ENCODE measurements around the gene ABR.

Gene ABR

GRCh38 chr17:1144162-1144561 is 35.6 kb downstream of the ABR start:
- TF ChIP-seq POLR2AphosphoS5 (IDR thresholded peaks at IDR 0.05; ENCODE audit: low read depth) (no peak), SPI1 (IDR thresholded peaks at IDR 0.05; ENCODE audit: borderline replicate concordance, low read depth) (no peak), GABPA (IDR thresholded peaks at IDR 0.05; ENCODE audit: low read depth) (no peak)
- TF ChIP-seq, protein P1, sequence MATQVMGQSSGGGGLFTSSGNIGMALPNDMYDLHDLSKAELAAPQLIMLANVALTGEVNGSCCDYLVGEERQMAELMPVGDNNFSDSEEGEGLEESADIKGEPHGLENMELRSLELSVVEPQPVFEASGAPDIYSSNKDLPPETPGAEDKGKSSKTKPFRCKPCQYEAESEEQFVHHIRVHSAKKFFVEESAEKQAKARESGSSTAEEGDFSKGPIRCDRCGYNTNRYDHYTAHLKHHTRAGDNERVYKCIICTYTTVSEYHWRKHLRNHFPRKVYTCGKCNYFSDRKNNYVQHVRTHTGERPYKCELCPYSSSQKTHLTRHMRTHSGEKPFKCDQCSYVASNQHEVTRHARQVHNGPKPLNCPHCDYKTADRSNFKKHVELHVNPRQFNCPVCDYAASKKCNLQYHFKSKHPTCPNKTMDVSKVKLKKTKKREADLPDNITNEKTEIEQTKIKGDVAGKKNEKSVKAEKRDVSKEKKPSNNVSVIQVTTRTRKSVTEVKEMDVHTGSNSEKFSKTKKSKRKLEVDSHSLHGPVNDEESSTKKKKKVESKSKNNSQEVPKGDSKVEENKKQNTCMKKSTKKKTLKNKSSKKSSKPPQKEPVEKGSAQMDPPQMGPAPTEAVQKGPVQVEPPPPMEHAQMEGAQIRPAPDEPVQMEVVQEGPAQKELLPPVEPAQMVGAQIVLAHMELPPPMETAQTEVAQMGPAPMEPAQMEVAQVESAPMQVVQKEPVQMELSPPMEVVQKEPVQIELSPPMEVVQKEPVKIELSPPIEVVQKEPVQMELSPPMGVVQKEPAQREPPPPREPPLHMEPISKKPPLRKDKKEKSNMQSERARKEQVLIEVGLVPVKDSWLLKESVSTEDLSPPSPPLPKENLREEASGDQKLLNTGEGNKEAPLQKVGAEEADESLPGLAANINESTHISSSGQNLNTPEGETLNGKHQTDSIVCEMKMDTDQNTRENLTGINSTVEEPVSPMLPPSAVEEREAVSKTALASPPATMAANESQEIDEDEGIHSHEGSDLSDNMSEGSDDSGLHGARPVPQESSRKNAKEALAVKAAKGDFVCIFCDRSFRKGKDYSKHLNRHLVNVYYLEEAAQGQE (IDR thresholded peaks at IDR 0.05; ENCODE audit: insufficient replicate concordance, low read depth): no peak
- TF ChIP-seq, protein P2, sequence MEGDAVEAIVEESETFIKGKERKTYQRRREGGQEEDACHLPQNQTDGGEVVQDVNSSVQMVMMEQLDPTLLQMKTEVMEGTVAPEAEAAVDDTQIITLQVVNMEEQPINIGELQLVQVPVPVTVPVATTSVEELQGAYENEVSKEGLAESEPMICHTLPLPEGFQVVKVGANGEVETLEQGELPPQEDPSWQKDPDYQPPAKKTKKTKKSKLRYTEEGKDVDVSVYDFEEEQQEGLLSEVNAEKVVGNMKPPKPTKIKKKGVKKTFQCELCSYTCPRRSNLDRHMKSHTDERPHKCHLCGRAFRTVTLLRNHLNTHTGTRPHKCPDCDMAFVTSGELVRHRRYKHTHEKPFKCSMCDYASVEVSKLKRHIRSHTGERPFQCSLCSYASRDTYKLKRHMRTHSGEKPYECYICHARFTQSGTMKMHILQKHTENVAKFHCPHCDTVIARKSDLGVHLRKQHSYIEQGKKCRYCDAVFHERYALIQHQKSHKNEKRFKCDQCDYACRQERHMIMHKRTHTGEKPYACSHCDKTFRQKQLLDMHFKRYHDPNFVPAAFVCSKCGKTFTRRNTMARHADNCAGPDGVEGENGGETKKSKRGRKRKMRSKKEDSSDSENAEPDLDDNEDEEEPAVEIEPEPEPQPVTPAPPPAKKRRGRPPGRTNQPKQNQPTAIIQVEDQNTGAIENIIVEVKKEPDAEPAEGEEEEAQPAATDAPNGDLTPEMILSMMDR (IDR thresholded peaks at IDR 0.05; ENCODE audit: insufficient read depth, low read length): no peak
- H3K27ac ChIP-seq (replicated peaks): no peak overlapping the region
- no peak for DNase-seq (ENCODE audit: low read depth in 1 of 2, low spot score in 1 of 2)
- H3K27me3 ChIP-seq (ENCODE audit: insufficient read depth, poor library complexity, severe bottlenecking): no peaks in the 10 kb centered on the region
- no peak overlapping the region for H3K4me3 ChIP-seq (replicated peaks; ENCODE audit: insufficient read depth, low read length)

GRCh38 chr17:1143573-1143972 is 36.2 kb downstream of the ABR start:
- TF ChIP-seq, protein P1 (IDR thresholded peaks at IDR 0.05; ENCODE audit: insufficient replicate concordance, low read depth): no peak
- TF ChIP-seq GABPA (IDR thresholded peaks at IDR 0.05; ENCODE audit: low read depth) (no peak), SPI1 (IDR thresholded peaks at IDR 0.05; ENCODE audit: borderline replicate concordance, low read depth) (no peak), POLR2AphosphoS5 (IDR thresholded peaks at IDR 0.05; ENCODE audit: low read depth) (no peak)
- TF ChIP-seq, protein P2 (IDR thresholded peaks at IDR 0.05; ENCODE audit: insufficient read depth, low read length): no peak
- Histone ChIP-seq H3K4me3 (replicated peaks; ENCODE audit: insufficient read depth, low read length) (no peak overlapping the region), H3K27ac (replicated peaks) (no peak overlapping the region), H3K27me3 (ENCODE audit: insufficient read depth, poor library complexity, severe bottlenecking) (no peaks in the 10 kb centered on the region)
- DNase-seq (ENCODE audit: low read depth in 1 of 2, low spot score in 1 of 2): no peak

- Histone ChIP-seq H3K27me3 (ENCODE audit: insufficient read depth, poor library complexity, severe bottlenecking) (no peaks in the 10 kb centered on the region), H3K4me3 (replicated peaks; ENCODE audit: insufficient read depth, low read length) (no peak overlapping the region), H3K27ac (replicated peaks) (no peak overlapping the region)
- TF ChIP-seq, protein P1 (IDR thresholded peaks at IDR 0.05; ENCODE audit: insufficient replicate concordance, low read depth): no peak
- no peak for TF ChIP-seq GABPA (IDR thresholded peaks at IDR 0.05; ENCODE audit: low read depth)
- no peak for TF ChIP-seq SPI1 (IDR thresholded peaks at IDR 0.05; ENCODE audit: borderline replicate concordance, low read depth)
- no peak for TF ChIP-seq POLR2AphosphoS5 (IDR thresholded peaks at IDR 0.05; ENCODE audit: low read depth)
- TF ChIP-seq, protein P2 (IDR thresholded peaks at IDR 0.05; ENCODE audit: insufficient read depth, low read length): no peak
- DNase-seq (ENCODE audit: low read depth in 1 of 2, low spot score in 1 of 2): no peak
Observed at GRCh38 chr17:1142561-1142971, 37.2 kb downstream of the ABR start.

Data from HL-60 (cell line).